Measurements from ENCODE around the gene IFT22.

The IFT22 gene

DNA sequence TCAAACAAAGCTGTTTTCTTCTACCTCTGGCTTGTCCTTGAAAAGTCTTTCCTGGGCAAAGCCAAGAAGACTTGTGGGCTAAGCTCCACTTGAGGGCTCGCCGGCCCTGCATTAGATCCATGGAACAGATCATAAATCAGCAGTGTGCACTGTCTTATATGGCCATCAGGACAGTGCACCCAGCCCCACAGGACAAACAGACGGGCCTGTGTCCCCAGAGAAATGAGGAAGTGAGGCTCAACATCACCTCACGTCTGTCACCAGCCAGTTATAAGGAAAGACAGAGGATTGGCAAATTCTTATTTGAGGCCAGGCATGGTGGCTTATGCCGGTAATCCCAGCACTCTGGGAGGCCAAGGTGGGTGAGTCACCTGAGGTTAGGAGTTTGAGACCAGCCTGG is 12.3 kb upstream of the IFT22 start:
- TF ChIP-seq CTCF (conservative IDR thresholded peaks at IDR 0.05) = no peak
- peak overlapping the region; percentile 50 for H3K27ac ChIP-seq

GRCh38 chr7:101332026-101332425 is 10.4 kb upstream of the IFT22 start:
- peak overlapping the region; percentile 50; the same call in 1 of the 2 replicates for H3K27ac ChIP-seq
- no peak for TF ChIP-seq CTCF (conservative IDR thresholded peaks at IDR 0.05)

- no peak for TF ChIP-seq CTCF (conservative IDR thresholded peaks at IDR 0.05)
- H3K27ac ChIP-seq = no peak overlapping the region
Observed at GRCh38 chr7:101330011-101330484, 8.4 kb upstream of the IFT22 start.

GRCh38 chr7:101328159-101328558 is 6.5 kb upstream of the IFT22 start:
- no peak for TF ChIP-seq CTCF (conservative IDR thresholded peaks at IDR 0.05)
- no peak overlapping the region for H3K27ac ChIP-seq

DNA sequence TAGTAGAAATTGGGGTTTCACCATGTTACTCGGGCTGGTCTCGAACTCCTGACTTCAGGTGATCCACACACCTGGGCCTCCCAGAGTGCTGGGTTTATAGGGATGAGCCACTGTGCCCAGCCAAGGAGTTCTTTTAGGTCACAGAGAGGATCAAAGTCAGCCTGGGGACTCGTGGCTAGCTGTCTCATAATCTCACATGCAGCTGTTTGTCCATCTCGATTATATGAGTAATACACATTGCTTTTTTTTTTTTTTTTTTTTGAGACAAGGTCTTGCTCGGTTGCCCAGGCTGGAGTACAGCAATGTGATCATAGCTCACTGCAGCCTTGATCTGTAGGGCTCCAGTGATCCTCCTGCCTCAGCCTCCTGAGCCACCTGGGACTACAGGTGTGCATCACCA is 2.2 kb downstream of the IFT22 start:
- TF ChIP-seq CTCF (conservative IDR thresholded peaks at IDR 0.05) = no peak

DNA sequence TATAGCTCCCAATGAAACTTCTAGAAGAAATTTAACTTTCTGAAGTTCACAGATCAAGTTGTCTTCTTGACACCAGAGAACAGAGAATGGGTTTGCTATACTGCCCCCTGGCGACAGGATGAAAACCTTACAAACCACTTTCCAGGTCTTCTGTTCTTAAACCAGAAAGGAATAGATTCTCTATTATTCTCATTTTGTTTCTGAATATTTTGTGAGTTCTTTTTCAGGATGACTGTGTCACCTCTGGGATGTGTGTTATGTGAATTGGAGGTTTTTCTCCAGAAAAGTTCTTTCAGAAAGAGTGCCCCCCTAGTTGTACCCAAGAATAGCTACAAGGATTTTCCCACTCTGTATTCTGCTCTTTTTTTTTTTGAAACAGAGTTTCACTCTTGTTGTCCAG is 6.3 kb downstream of the IFT22 start:
- peak; percentile 78 for TF ChIP-seq CTCF (conservative IDR thresholded peaks at IDR 0.05)
- no peak overlapping the region for H3K27ac ChIP-seq

More for the DNA sequence above, 2.2 kb downstream of the IFT22 start:
- H3K27ac ChIP-seq = no peak overlapping the region

DNA sequence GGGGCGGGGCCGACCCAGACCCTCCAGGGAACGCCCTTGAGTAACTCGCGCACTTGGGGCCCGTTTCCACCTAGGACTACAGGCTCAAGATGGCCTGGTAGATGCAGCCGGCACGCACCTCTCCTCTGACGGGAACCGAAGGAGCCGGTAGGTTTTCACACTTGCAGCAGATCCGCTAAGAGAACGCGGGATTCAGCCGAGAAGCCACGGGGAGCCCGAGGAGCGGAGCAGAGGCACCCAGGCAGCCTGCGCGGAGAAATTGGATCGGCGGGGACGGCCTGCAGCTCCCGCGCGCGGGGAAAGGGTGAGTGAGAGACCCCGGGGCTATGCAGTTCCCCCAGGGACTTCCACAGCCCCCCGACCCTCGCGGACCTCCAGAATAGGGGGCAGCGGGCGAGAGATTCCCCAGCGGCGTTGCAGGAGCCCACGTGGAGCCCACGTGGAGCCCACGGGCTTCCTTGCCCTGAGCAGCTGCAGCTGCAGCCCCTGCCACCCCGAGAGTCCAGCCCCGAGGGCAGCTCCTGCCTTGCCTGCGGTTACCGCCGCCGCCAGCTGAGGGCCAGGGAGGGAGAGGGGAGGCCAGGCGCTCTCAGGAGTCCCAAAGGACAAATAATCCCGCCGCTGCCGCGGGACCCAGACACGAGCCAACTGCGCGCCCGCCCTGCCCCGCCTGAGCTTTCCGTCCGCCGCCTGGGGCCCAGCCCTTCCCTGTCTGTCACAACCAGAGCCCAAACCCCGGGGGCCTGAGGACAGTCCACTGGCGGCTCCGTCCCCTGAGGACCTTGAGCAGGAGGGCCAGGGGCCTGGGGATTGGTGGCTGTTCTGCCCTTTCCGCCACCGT is 13.1 kb downstream of the IFT22 start:
- peak overlapping the region; percentile 38 for H3K27ac ChIP-seq
- no peak for TF ChIP-seq CTCF (conservative IDR thresholded peaks at IDR 0.05)
